GM18526 (cell line): ENCODE data around the gene ZMIZ1.

ENCODE experiments used
- POLR2A ChIP-seq: IDR thresholded peaks from 3 replicates; pipeline ENCODE4 v1.6.1; 2011; ENCODE audit not compliant: insufficient read length; ENCODE audit errors: extremely low read depth

Gene ZMIZ1

DNA sequence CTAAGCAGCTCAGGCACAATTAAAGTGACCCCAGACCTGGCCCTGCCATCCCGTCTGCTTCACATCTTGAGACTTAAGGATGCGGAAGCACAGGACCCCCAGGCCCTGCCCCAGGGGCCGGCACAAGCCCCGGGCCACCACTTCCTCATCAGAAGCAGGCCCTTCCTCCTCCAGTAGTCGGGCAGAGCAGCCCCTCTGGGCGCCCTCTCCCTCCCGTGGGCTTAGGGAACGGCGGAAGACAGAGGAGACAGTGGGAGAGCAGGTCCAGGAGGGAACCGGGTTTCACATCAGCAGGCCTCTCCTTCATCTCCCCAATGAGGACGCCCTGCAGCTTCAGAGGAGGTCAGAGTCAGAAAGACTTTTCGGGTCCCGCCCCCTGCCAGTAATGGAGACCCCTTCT is 142.8 kb downstream of the ZMIZ1 start:
- no peak for TF ChIP-seq POLR2A

DNA sequence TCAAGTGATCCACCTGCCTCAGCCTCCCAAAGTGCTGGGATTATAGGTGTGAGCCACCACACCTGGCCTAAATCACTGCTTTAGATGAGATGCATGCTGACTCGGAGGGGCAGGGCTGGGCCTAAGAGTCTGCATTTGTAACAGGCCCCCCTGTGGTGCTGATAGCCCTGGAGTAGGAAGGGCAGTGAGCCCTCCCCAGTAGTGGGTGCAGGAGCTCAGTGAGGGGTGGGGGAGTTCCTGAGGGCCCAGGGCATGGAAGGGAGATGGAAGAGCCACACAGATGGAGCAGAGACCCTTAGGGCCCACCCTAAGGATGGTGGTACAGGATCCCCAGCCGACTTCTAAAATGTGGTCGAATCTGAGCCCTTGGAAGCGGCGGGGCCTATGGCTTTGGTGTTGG is 146.8 kb downstream of the ZMIZ1 start:
- TF ChIP-seq POLR2A, result no peak

DNA sequence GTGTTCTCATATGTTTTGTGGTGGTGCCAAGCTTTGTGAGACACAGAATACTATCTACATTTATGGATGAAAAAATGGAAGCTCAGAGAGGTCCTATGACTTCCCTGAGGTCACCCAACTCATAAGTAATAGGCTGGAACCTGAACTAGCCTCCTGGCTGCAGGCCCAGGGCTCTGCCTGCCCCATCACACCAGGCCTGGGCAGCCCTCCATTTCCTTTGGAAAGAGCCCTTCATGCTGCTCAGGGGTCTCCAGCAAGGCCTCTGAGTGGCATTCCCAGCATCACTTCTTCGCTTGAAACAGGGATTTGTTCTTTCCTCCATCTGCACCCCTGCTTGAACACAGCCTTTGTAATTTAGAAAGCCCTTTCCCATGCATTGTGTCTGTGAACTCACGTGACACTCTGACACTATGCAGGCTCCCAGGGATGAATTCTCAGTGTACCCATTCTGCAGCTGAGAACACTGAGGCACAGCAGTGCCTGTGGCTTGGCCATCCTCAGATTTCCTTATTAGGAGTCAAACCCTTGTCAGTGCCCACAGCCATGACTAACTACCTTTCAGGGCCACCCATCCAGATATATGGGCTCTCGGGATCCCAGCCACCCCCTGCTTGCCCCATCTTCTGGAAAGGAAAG is 150.7 kb downstream of the ZMIZ1 start:
- TF ChIP-seq POLR2A, result no peak

DNA sequence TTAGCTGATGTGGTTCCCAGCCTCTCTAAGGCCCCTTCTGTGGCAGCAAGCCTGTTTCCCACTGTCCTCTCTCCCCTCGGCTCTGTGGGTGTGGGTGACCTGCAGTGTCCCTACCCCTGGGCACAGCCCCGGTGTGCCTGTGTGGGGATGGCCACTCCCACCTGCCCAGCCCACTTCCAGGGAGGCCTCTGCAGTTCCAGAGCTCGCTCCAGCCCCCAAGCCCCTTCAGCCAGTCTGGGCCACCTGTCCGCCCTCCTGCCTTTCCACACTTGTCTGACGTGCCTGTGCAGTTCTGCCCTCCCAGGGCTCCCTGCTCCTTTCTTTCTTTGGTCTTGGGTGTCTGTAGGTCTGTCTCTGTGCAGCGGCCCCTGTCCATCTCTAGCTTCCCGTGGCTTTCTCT is 151.5 kb downstream of the ZMIZ1 start:
- no peak for TF ChIP-seq POLR2A

DNA sequence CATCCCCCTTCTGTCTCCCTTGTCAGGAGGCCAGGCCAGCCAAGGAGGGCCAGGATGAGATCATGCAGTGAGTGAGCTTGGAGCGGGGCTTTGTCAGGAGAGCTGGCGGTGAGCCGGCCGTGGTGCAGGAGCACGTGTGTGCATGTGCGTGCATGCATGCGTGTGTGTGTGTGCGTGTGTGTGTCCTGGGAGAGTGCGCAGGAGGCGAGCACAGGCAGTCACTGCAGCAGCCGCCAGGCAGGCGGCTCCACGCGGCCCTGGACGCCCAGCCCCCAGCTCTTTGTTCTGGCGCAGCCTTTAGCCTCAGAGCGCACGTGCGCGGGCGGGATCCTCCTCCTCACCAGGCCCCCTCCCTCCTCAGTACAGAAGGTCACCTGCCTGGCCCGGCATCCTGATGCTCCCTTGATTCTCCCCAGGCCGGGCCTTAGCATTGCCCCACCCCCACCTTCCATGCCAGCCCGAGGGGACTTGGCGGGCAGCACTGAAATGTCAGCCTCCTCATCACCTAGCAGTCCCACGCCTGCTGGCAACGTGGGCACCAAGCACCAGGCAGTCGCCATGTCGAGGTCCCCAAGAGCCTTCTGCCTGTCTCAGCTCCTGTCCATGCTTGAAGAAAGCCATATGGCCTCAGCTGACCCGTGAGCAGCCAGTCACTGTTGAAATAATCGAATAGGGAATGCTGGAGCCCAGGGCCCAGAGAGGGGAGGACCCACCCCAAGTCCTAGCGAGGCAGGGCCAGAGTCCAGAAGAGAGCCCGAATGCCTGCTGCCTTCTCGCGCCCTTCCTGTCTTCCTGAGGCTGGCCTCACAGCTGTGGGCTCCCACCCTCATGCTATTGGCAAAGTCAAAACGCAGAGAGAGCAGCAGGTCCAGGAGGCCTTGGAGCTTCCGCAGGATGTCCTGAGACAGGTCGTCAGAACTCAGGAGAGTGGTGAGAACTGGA is 152.6 kb downstream of the ZMIZ1 start:
- TF ChIP-seq POLR2A, result no peak

DNA sequence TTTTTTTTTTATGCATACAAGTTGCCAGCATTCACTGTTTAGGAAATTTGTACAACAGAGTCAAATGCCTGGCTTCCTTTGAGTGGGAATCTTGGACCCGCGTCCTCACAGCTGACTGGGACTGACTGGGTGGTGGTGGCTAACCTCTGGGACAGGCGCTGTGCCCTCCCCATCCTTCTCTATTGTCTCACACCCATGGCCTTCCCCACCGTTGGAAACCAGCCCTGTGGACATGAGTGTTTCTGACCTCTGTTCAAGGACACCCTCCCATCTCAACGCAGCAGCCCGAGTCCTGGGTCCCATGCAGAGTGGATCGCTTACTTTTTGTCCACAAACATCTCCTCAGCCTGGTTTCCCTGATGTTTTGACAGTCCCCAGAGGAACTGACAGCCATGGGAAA is 153.4 kb downstream of the ZMIZ1 start:
- TF ChIP-seq POLR2A, result no peak

DNA sequence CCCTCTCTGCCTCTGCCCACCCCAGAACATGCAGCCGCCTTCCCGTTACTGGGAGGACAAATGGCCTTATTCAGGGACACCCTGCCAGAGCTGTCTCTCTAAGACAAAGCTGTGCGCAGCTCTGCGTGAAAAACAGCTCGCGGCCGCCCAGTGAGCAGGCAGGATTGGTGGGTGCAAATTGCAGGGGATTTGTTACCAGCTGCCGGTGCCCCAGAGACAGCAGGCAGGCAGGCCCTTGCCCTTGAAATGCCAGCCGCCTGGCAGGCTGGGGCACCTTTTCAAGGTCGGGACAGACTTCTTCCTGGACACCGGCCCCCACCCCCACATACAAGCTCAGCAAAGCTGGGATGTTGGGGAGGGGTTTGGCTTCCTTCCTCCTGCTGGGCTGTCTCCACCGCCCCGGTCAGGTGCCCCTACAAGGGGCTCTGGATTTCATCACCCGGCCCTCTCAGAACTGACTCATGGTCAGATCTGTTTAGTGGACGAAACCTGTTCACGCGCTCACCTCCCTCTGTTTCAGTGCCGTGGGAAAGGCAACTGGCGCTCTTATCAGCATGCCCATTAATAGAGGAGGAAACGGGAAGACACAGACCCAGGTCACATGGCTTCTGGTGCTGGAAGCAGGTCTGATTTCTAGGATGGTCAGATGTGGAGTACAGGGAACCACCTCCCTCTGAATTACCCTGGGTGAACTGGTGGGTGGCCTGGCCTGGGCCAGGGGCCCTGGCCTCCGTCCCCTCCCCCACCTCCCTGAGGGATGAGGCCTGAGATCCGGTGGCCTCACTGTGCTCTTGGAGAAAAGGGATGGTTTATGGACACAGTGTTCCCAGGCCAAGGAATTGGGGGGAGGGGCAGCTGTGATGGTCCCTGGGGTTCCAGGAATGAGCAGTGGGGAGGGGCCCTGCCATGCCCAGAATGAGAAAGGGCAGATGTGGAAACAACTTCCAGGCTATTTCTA is 154.6 kb downstream of the ZMIZ1 start:
- no peak for TF ChIP-seq POLR2A

DNA sequence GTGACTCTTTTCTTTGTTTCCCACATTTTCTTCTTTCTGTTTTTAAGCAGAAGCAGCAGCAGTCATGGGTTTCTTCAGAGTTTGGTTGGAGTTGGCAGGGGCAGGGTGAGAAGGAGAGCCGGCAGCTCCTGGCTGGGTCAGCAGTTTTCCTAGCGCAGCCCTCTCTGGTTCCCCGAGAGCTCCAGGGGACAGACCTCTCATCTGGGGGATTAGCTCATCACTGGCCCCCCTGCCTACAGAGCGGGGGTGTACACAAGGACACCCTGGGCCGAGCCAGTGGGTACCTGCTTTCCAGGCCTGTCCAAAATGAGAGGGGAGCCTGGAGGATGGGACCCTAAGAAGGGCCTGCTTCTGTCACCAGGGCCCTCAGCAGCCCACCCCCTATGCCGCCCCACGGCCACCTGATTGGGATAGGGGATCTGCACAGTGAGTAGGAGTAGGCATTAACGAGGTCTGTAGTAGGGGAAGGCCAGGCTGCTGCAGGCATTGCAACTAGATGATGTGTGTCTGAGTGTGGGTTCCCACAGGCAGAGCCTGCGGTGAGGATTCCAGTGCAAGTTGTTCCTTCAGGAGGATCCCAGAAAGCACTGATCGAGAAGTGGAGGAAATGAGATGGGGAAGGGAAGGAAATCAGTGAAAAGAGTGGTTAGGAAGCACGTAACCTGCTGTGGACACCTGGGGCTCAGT is 155.6 kb downstream of the ZMIZ1 start:
- no peak for TF ChIP-seq POLR2A

DNA sequence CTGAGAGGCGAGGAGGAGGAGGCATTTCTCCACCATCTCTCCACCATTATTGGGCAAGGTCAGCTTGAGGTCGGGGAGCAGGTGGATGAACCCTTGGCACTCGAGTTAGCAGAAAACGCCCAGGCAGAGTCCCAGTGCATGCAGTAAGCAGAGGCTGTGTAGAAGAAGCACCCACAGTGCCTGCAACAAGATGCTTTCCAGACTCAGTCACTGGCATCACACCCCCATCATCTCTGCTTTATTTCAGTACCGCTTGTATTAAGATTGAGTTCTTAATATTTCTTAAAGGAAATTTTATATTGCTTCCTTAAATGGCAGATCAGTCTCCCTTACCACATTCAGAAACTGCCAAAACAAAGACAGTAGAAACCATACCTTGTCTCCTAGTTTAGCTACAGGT is 156.2 kb downstream of the ZMIZ1 start:
- no peak for TF ChIP-seq POLR2A

DNA sequence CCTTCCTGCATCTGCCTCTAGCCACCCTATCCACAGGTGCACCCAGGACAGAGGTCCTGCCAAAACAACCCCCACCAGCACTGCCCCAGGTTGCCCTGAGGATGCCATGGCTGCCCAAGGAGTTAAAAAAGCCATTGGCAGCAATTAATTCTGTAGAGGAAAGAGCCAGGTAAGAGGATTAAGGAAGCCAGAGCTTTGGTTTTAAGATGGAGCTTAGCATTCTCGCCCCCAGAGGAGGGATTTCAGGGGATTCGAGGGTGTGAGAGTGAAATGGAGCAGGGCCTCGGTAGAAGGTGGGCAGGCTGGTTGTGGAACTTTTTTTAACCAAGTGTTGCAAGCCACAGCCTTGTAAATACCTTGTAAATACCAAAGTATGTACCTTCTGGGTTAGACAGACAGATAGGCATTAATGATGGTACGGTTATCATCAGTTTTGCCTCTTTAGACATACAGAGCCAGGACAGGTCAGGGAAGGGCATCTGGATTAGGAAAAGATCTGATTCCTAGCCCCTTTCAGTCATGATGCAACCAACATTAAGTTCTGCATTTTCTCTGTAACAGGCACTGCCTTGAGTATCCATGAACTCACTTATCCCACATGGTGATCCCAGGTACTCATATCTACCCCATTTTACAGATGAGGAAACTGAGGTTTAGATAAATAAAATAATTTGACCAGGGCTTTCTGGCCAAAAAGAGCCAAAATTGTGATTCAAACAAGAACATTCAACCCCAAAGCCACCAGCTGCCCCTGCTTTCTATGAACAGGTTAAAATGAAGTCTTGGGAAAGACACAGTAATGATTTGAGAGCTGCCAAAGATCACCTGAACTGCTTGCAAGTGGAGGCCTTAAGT is 157.9 kb downstream of the ZMIZ1 start:
- TF ChIP-seq POLR2A, result no peak

DNA sequence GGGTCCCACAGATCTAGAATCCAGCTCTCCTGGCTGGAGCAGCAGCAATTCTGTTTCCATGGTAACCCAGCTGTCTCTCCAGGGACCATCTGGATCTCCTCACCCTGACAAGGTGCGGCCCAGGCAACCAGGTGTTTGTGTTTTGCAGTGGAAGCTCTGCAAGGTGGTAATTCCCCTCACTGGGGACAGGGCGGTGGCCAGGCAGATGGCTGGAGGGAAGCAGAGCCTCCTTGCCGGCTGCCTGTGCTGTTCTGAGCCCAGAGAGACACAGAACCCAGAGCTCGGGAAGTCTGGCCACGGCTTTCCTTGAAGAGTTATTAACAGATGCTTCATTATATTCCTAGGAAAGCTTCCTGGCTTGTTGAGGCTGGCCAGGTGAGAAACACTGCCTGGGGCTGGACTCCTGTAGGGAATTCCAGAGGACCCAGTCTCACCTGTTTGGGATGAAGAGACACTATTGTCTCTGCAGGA is 160.3 kb downstream of the ZMIZ1 start:
- no peak for TF ChIP-seq POLR2A

DNA sequence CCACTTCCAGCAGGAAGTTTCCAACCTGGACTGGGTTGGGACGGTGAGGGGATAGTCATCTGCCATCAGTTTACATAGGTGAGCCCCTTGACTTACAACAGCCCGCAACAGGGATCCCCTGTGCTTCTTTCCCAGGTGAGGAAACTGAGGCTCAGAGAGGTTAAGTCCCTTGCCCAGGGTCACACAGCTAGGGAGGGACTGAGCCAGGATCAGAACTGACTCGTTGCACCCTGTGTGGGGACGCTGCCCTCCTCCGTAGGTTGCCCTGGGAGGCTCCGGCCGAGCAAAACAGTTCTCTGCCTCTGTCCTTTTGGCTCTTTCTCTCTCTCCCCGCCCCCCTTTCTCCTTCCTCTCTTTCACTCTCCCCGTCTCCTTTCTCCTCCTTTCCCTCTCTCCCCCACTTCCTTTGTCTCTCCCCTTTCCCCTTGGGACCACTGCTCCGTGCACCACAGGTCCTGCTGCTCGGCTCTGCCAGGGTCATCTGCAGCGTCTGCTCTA is 161.1 kb downstream of the ZMIZ1 start:
- TF ChIP-seq POLR2A, result no peak

DNA sequence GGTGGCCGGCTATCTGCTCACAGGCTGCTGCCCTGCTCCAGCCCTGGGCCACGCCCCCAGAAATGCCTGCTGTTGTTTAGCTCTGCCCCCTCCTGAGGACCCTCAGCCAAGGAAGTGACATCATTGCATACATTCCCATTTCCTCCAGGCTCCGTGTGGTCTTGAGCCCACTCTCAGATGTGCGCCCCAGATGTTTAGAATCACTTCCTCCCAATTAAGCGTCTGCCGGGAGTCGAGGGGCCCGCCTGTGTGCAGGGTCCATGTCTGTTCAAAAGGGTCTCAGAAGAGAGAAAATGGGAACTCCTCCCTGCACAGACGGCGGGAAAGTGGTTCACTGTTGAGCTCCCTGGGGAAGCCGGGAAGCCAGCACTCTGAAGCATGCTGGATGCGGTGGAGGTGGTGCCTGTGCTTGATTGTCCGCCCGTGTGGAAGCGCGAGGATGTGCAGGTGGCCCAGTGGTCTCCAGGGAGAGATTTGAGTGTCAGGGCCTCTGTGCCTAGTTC is 161.6 kb downstream of the ZMIZ1 start:
- TF ChIP-seq POLR2A, result no peak
